Liver (tissue), 9 donors: ENCODE measurements around the gene CDC6. TPM values are rescaled to one million over a fixed set of nuclear protein-coding genes. Genes with fewer than 3 reads are reported as not detected.
A peak's percentile ranks its signal among the peaks of the same experiment; 100 is the strongest.

Experiments used
- DNase-seq: peaks from one replicate; pipeline ENCODE4 v3.0.0-alpha.2; 2017; ENCODE audit warnings: low spot score
- H3K27ac ChIP-seq, 2 donors: one replicate each; pipeline ENCODE4 v1.7.0; 2013; ENCODE audit warnings: inconsistent platforms in 2 of 2, low read length in 2 of 2, control low read depth in 1 of 2, low read depth in 1 of 2, mild to moderate bottlenecking in 1 of 2
- H3K27me3 ChIP-seq, 4 donors: one replicate each; pipeline versions ENCODE4 v1.6.1 to v1.7.0; 2013; ENCODE audit warnings: low read length in 3 of 4, inconsistent platforms in 1 of 4, mild to moderate bottlenecking in 1 of 4, moderate library complexity in 1 of 4; ENCODE audit not compliant: control insufficient read depth in 4 of 4, insufficient read depth in 4 of 4
- H3K36me3 ChIP-seq, 4 donors: one replicate each; pipeline versions ENCODE4 v1.6.1 to v1.7.0; 2013; ENCODE audit warnings: low read length in 3 of 4, mild to moderate bottlenecking in 3 of 4, low read depth in 1 of 4, moderate library complexity in 1 of 4; ENCODE audit not compliant: control insufficient read depth in 4 of 4, insufficient read depth in 3 of 4
- H3K4me1 ChIP-seq, 4 donors: one replicate each; pipeline versions ENCODE4 v1.6.1 to v1.7.0; 2013; ENCODE audit warnings: low read length in 3 of 4, mild to moderate bottlenecking in 3 of 4, moderate library complexity in 1 of 4; ENCODE audit not compliant: control insufficient read depth in 4 of 4, insufficient read depth in 4 of 4
- H3K4me3 ChIP-seq, 3 donors: one replicate each; pipeline versions ENCODE4 v1.6.1 to v1.7.0; 2013; ENCODE audit warnings: low read length in 3 of 3, control low read depth in 1 of 3, low read depth in 1 of 3, mild to moderate bottlenecking in 1 of 3
- H3K9ac ChIP-seq, 2 donors: one replicate each; pipeline ENCODE4 v1.7.0; 2013; ENCODE audit warnings: low read length in 2 of 2, mild to moderate bottlenecking in 2 of 2, moderate library complexity in 2 of 2, control low read depth in 1 of 2, low read depth in 1 of 2
- H3K9me3 ChIP-seq, 4 donors: one replicate each; pipeline versions ENCODE4 v1.6.1 to v1.7.0; 2013; ENCODE audit warnings: low read length in 3 of 4; ENCODE audit not compliant: control insufficient read depth in 4 of 4
- ATF3 ChIP-seq: IDR thresholded peaks from 2 replicates; pipeline ENCODE4 v1.6.1; 2016; ENCODE audit warnings: antibody characterized with exemption
- CTCF ChIP-seq: fragments of 150-350 bp; IDR thresholded peaks from 2 replicates; pipeline ENCODE4 v1.5.1; 2017; ENCODE audit warnings: improper control_type of control experiment, low read depth, low read length; ENCODE audit not compliant: missing input control
- EGR1 ChIP-seq, 2 donors: IDR thresholded peaks; 2 replicates each; pipeline ENCODE4 v1.6.1; 2016 to 2018; ENCODE audit warnings: antibody characterized with exemption in 2 of 2, low read depth in 2 of 2
- FOXA1 ChIP-seq: IDR thresholded peaks from 2 replicates; pipeline ENCODE4 v1.6.1; 2016; ENCODE audit warnings: antibody characterized with exemption
- FOXA2 ChIP-seq: IDR thresholded peaks from 2 replicates; pipeline ENCODE4 v1.6.1; 2016; ENCODE audit warnings: antibody characterized with exemption
- GABPA ChIP-seq, 2 donors: IDR thresholded peaks in 1 of 2; conservative IDR thresholded peaks in 1 of 2; 2 replicates each; pipeline ENCODE4 v1.6.1; 2016; ENCODE audit warnings: antibody characterized with exemption in 2 of 2, mild to moderate bottlenecking in 1 of 2, moderate library complexity in 1 of 2
- HNF4A ChIP-seq, 2 donors: conservative IDR thresholded peaks; 2 replicates each; pipeline ENCODE4 v1.6.1; 2016; ENCODE audit warnings: antibody characterized with exemption in 2 of 2, mild to moderate bottlenecking in 2 of 2
- HNF4G ChIP-seq: IDR thresholded peaks from 2 replicates; pipeline ENCODE4 v1.6.1; 2016; ENCODE audit warnings: antibody characterized with exemption
- JUND ChIP-seq, 2 donors: IDR thresholded peaks; 2 replicates each; pipeline ENCODE4 v1.6.1; 2016; ENCODE audit warnings: antibody characterized with exemption in 2 of 2
- MAX ChIP-seq: IDR thresholded peaks from 2 replicates; pipeline ENCODE4 v1.6.1; 2016; ENCODE audit warnings: antibody characterized with exemption
- NR2F2 ChIP-seq: IDR thresholded peaks from 2 replicates; pipeline ENCODE4 v1.6.1; 2016; ENCODE audit warnings: antibody characterized with exemption
- RAD21 ChIP-seq, 2 donors: IDR thresholded peaks; 2 replicates each; pipeline ENCODE4 v1.6.1; 2016; ENCODE audit warnings: antibody characterized with exemption in 2 of 2, mild to moderate bottlenecking in 2 of 2
- REST ChIP-seq: IDR thresholded peaks from 2 replicates; pipeline ENCODE4 v1.6.1; 2016; ENCODE audit warnings: antibody characterized with exemption, mild to moderate bottlenecking
- RXRA ChIP-seq, 2 donors: IDR thresholded peaks; 2 replicates each; pipeline ENCODE4 v1.6.1; 2017 to 2018; ENCODE audit warnings: antibody characterized with exemption in 2 of 2, mild to moderate bottlenecking in 1 of 2
- SP1 ChIP-seq: IDR thresholded peaks from 2 replicates; pipeline ENCODE4 v1.6.1; 2018; ENCODE audit warnings: antibody characterized with exemption, mild to moderate bottlenecking
- TAF1 ChIP-seq: conservative IDR thresholded peaks from 2 replicates; pipeline ENCODE4 v1.6.1; 2016; ENCODE audit warnings: antibody characterized with exemption, mild to moderate bottlenecking
- YY1 ChIP-seq: IDR thresholded peaks from 2 replicates; pipeline ENCODE4 v1.6.1; 2016; ENCODE audit warnings: antibody characterized with exemption, mild to moderate bottlenecking
- ZBTB33 ChIP-seq: IDR thresholded peaks from 2 replicates; pipeline ENCODE4 v1.6.1; 2016; ENCODE audit warnings: antibody characterized with exemption
- WGBS: extraction: QIAGEN DNeasy Blood & Tissue Kit; methylation state at CpG from one replicate; pipeline ENCODE4 v1.1.7; 2013; 5-methylcytosine and 5-hydroxymethylcytosine counted together
- polyA plus RNA-seq, 2 donors: library from polyadenylated mRNA; stranded (reverse) in 1 of 2; unstranded in 1 of 2; fragments of 200-250 nt in 1 of 2; fragments of >200 nt in 1 of 2; fragmentation: Nextera tagmentation in 1 of 2; extraction: Ambion mirVana in 1 of 2; gene quantifications; one replicate each; pipeline versions ENCODE4 v1.2.1 to v1.2.3, GENCODE V29; 2013 to 2015
- total RNA-seq, 2 donors: library from RNA; depleted of rRNA; stranded (reverse); fragments of >200 nt; gene quantifications; one replicate each; pipeline ENCODE4 v1.2.3, GENCODE V29; 2014
- donor health status: healthy.
- donor health status: healthy.
- donor health status: healthy.
- donor health status: healthy.
- donor health status: healthy.

Gene CDC6
- total and polyA plus RNA-seq, 4 donors: 0.54 to 16.5 (median 2.5) TPM

GRCh38 chr17:40345161-40345993 lies 57.7 kb downstream of the CDC6 start:
- no peak for TF ChIP-seq SP1
- TF ChIP-seq ZBTB33: no peak
- TF ChIP-seq RXRA (IDR thresholded peaks at IDR 0.05): peak; percentile 37 to 74
- TF ChIP-seq GABPA (IDR thresholded peaks at IDR 0.05 in 1 of 2, conservative IDR thresholded peaks at IDR 0.05 in 1 of 2): no peak
- peak; percentile 67 for TF ChIP-seq YY1
- TF ChIP-seq RAD21 (IDR thresholded peaks at IDR 0.05): peak in 1 of 2 donors; percentile 23
- TF ChIP-seq REST: no peak
- TF ChIP-seq NR2F2: peak; percentile 42
- no peak for TF ChIP-seq HNF4G
- no peak for TF ChIP-seq FOXA1
- no peak for TF ChIP-seq MAX
- TF ChIP-seq FOXA2: no peak
- peak in 1 of 2 donors; percentile 80 for TF ChIP-seq HNF4A (conservative IDR thresholded peaks at IDR 0.05)
- TF ChIP-seq ATF3: no peak
- TF ChIP-seq CTCF: no peak
- no peak for TF ChIP-seq EGR1 (IDR thresholded peaks at IDR 0.05; ENCODE audit: low read depth in 2 of 2)
- TF ChIP-seq TAF1: no peak
- peak; percentile 20 to 71 for TF ChIP-seq JUND (IDR thresholded peaks at IDR 0.05)
- Histone ChIP-seq H3K27ac (peak overlapping the region; percentile 97 to 99), H3K9ac (peak overlapping the region; percentile 43 to 89), H3K36me3 (peaks cover 0 to 4% (median 2%) of the 10 kb centered on the region in 4 donors), H3K4me3 (peak overlapping the region; percentile 83 to 95 (median 89)), H3K4me1 (peaks cover 38 to 83% (median 78%) of the 10 kb centered on the region in 4 donors), H3K27me3 (no peaks in the 10 kb centered on the region), H3K9me3 (no peaks in the 10 kb centered on the region)
- WGBS: 3% methylated on average over 45 of the region's 45 CpGs
- peak; percentile 54 for DNase-seq
